HG03565 (cell line): ENCODE data around the gene KRT82.

Experiments used
- ATAC-seq: cut with Tn5 transposase; IDR thresholded peaks from one replicate; pipeline ENCODE4 v1.9.1; 2021; ENCODE audit warnings: mild to moderate bottlenecking, moderate library complexity; ENCODE audit not compliant: unreplicated experiment

Gene KRT82

GRCh38 chr12:52363111-52363679, 42.9 kb downstream of the KRT82 start:
- no peak for ATAC-seq

DNA sequence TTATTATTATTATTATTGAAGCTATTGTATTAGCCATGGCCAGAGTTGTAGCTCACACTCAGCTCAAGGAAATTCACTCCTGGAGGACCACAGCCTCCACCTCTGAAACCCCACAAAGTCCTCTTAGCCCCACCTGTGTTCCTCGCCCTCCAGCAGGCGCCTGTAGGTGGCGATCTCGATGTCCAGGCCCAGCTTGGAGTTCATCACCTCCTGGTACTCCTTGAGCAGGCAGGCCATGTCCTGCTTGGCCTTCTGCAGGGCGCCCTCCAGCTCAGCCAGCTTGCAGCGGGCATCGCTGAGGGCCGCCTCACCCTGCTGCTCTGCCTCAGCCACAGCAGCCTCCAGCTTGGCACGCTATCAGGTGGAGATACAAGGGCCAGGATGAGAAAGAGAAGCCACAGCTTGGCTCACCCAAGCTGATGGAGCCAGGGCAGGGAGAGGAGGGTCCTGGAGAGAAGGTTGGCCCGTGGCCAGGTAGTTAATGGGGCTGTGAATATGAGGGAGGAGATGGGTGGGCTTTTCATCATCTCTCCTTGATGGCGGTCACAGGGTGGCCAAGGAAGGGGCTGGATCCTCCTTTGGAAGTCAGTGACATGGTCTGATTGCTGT, 43.9 kb downstream of the KRT82 start:
- ATAC-seq, result no peak

DNA sequence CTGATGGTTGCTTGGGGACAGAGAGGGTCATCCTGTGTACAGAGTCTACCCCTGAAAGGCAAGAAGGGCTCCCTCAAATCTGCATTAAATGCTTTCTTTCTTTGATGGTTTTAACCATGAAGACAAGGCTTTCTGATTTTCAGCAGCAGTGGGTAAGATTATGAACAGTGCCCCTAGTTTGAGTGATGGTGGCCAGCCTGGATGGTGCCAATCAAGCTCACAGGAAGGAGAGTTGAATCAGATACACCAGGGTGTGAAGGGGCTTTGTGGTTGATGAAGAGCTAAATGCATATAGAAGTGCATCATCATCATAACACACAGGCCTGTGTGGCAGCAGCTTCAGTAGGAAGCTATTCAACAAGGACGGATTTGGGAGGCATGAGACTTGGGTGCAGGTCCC, 44.6 kb downstream of the KRT82 start:
- ATAC-seq, result no peak

GRCh38 chr12:52360663-52361271, 45.4 kb downstream of the KRT82 start:
- ATAC-seq, result no peak

- no peak for ATAC-seq
Observed at GRCh38 chr12:52360106-52360662, 46.0 kb downstream of the KRT82 start.

GRCh38 chr12:52359621-52360061, 46.5 kb downstream of the KRT82 start:
- no peak for ATAC-seq

GRCh38 chr12:52358575-52359350, 47.4 kb downstream of the KRT82 start:
- ATAC-seq, result peak; percentile 88

DNA sequence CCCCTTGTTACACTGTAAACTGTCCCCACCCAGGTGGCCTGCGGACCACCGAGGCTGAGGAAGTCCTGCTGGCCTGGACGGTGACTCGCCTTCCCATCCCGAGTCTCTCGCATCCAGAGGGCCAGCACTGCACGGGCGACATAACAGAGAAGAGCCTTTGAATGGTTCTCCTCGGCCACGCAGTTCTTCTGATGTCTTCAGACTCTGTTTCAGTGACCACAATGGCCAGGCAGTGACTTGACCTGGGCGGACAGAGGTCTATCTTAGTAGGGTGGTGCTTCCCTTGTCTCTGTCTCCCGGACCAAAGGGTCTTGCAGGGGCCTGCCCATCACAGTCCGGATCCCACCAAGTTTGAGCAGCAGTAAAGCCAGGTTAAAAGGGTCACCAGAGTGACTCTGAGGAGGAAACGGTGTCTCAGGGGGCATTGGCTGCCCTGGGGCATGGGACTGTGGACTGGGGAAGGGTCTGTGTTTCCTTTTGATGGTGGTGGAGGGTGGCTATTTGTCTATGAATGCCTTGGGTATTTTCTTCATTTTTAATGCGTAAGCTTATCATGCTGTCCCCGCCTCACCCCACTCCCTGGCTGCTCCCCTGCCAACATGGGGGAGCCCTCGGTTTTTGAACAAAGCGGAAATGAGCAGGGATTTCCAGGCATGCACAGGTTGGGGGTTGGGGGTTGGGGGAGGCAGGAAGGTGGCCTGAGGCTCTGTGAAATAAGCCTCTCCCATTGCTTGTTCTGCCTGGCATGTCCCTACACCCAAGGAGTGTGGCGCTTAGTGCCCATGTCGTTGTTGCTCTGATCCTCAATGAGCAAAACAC, 49.2 kb downstream of the KRT82 start:
- ATAC-seq, result no peak

DNA sequence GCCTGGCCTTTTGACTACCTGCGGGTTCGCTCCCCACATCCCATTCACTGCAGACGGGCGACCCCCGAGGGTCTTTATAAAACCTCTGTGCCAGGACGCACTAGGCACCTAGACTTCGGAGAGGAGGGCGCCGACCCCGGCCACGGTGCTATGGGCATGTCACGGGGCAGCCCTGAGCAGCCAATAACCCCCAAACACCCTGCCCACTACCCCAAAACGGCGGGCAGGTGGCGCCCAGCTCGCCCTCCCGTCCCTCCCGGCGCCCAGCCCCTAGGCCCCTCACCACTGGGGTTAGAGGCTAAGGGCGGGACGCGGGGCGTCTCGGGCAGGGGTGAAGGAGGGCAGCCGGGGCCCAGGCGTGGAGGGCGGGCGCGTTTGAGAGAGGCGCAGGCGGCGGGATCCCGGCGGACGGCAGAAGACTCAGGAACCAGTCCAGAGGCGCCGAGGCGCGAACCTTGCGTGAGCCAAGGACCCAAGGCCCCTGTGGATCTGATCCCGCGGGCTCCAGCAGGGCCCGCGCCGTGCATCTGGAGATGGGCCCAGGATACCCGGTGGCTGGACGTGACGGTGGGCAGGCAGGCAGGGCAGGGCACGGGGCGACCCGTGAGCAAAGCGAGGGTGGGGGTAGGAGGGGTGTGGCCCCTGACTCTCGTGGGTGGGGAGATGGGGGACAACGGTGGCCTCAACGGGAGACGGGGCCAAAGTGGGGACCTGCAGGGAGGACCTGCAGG, 49.9 kb downstream of the KRT82 start:
- no peak for ATAC-seq

DNA sequence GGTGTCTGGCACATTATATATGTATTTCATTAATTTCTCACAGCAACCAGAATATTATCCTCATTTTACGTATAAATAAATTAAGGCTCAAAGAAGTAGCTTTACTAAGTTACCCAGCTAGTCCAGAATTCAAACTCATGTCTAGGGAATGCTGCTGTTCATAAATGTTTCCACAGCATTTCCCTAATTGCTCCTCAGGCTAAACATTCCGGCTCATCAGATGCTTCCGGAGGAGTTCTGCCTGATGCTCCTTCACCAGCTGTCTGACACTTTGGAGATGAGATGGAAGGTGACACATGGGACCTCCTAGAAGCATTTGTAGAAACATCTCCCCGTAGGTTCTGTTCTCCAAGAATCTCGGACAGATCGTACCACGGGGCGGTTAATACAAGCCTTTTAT, 51.0 kb downstream of the KRT82 start:
- ATAC-seq, result no peak

- ATAC-seq, result no peak
Observed at GRCh38 chr12:52354200-52354599, 51.9 kb downstream of the KRT82 start.

DNA sequence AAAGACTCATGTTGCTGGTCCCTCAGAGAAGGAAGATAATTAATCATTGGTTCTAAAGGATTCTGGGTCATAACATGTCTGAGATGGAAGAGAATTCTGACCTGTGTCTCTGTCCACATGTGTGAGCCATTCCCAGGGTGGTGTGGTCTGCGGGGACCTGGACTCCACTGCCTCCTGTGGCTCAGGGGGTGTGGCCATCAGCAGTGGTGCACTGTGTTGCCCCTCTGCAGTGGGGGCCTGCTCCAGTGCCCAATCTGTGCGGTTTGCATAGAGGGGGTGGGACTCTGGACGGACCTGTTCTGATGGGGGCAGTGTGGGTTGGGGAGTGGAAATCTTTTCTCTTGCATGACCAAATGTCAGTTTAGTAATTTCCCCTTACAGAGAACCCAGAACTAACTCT, 52.4 kb downstream of the KRT82 start:
- ATAC-seq, result no peak

DNA sequence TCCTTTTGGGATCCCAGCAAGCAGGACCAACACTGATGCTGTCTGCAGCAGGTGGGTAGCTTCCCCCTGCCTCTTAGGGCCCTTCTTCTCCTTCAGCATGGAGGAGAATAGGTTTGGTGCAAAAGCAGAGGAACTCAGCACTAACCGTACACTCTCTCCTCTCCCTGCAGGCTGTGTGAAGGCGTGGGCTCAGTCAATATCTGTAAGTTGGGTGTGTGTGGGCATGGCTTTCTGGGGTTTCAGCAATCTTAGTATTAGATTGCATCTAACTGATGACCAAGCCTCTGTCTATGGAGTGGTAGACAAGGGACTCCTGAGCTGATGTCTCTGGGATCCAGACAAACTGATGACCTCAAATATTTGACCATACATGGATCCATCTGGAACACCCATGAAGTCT, 53.2 kb downstream of the KRT82 start:
- ATAC-seq, result no peak

- no peak for ATAC-seq
Observed at GRCh38 chr12:52351196-52352059, 54.7 kb downstream of the KRT82 start.

- no peak for ATAC-seq
Observed at GRCh38 chr12:52350786-52351185, 55.3 kb downstream of the KRT82 start.

GRCh38 chr12:52350021-52350620, 56.0 kb downstream of the KRT82 start:
- ATAC-seq, result no peak

GRCh38 chr12:52349196-52349595, 56.9 kb downstream of the KRT82 start:
- no peak for ATAC-seq
